NCI-H2029 (cell line): Measurements from ENCODE around the gene TMED10.
"Not testable (repeated sequence)": the region's sequence is repeated elsewhere in the genome, so short reads cannot be mapped to it uniquely, and the experiment has no call there.

Source experiments
- DNase-seq: peaks from one replicate; lab custom pipeline; 2025; lab: John Stamatoyannopoulos, UW

Gene TMED10

DNA sequence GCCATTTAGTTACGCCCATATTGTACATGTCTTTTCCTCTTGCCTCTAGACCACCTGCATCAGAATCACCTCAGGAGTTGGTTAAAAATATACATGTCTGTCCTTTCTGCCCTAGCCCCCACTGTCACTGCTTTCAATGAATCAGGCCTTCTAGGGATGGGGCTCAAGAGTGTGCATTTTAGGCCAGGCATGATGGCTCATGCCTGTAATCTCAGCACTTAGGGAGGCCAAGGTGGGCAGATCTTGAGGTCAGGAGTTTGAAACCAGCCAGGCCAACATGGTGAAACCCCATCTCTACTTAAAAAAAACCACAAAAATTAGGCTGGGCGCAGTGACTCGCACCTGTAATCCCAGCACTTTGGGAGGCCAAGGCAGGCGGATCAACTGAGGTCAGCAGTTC is 13.6 kb upstream of the TMED10 start:
- no peak for DNase-seq

DNA sequence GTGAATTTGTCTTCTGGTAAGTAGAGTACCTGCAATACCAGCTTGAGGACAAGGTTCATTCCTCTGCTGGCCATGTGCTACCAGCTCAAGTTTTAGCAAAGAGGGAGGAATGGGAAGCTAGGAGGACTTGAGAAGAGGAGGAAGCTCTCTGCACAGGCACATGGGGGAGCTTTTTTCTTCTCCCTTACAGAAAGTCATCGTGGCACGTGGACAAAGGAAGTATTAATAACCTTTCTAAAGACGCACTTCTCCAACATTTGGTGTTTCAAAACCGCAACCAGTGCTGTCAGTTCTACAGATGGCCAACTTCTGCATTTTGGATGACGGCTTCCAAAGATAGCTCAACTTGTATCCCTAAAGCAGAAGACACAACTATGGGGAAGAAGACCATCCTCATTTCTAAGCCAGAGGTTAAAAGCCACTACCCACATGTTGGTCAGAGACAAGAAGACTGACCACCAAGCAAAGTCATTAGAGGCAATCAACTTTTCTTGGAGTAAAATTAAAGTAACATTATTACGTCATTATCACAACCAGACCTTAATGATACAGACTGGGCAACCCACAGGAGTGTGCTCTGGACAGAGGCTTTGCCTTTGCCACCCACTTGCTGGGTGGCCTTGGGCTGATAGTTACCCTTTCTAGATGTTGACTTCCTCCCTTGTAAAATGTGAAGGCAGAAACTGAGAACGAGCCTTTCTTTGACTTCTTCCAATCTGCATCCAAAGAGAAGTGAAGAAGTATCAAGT is 12.3 kb upstream of the TMED10 start:
- no peak for DNase-seq

DNA sequence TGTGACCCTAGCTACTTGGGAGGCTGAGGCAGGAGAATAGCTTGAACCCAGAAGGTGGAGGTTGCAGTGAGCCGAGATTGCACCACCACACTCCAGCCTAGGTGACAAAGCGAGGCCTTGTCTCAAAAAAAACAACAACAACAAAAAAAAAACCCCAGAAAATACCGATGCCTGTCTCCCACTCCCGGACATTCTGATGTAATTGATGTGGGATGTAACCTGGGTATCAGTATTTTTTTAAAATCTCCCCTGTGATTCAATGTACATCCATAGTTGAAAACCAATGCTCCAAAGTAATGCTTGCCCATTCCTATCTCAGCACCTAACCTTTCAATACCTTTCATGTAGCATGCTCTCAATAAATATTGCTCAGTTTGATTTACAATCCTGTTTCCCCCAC is 11.7 kb upstream of the TMED10 start:
- DNase-seq = no peak

DNA sequence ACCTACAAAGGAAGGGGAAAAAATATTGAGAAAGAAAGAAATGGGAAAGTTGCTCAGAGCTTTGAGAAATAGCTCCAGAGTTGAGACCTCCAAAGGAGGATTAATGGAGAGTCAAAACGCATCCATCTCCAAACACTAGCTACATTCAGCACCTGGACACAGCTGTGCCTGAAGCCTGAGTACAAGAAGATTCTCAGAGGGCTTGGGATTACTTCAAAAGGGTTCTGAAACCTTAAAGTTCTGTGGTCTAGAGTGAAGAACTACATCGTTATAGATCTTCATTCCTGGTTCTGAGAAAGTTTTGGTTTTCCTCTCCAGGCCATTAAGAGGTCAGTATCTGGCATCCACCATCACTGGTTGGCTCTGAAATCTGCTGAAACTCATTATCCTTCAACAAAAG is 10.5 kb upstream of the TMED10 start:
- no peak for DNase-seq

DNA sequence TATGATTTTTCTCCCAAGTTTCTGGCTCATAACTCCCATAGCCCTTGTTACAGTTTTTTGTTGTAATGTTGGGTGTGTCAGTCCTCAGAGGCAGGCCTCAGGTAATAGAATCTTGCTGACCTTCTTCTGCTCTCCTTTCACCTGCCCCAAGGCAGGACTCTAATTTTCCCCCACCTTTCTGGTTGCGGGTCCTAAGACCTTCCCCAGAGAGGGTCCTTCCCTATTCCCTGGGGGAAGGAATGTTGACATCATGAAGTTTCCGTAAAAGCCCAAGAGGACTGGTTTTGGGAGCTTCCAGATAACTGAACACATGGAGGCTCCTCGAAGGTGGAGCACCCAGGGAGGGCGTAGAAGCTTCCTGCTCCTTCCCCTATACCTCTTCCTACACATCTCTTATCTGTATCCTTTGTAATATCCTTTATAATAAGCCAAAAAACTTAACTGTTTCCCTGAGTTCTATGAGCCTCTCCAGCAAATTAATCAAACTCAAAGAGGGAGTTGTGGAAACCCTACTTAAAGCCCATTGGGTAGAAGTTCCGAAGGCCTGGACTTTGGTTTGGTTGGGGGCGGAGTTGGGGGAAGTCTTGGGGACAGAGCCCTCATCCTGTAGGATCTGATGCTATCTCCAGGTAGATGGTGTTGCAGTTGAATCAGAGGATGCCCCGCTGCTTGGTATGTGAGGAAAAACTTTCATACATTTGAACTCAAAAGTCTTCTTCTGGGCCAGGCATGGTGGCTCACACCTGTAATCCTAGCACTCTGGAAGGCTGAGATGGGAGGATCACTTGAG is 9.0 kb upstream of the TMED10 start:
- DNase-seq = no peak

DNA sequence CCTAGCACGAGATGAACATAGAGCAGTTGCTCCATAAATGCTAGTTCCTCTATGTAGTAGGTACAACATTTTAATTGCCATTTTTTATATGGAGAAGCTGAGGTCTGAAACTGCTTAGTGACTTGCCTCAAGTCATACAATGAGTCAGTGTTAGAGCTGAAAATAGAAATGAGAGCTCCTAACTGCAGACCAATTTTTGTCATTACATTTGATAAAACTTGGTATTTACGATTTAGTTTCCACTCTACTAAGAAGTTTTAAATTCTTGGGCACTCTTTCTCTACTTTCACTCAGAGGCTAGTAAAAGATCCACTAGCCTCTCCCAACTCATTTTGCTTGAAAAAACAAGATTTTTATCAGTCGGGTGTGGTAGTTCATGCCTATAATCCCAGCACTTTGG is 8.1 kb upstream of the TMED10 start:
- no peak for DNase-seq

- DNase-seq = no peak
These were observed 7.6 kb upstream of the TMED10 start for GRCh38 chr14:75184039-75184438.

GRCh38 chr14:75183225-75183624 is 6.8 kb upstream of the TMED10 start:
- DNase-seq = no peak

DNA sequence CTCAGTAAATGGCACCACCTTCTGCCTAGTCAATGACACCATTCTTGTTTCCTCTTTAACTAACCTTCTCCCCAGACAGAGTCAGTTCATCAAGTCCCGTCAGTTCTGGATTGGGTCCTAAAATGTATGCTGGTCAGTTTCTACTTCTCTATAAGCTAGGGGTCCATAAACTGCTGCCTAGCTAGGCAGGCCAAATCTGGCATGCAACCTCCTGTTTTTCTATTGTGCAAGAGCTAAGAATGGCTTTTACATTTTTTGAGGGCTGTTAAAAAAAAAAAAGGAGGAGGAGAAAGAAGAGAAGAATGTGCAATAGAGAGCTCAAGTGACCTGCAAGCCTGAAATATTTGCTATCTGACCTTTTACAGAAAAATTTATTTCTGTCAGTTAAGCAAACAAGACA is 6.4 kb upstream of the TMED10 start:
- no peak for DNase-seq

DNA sequence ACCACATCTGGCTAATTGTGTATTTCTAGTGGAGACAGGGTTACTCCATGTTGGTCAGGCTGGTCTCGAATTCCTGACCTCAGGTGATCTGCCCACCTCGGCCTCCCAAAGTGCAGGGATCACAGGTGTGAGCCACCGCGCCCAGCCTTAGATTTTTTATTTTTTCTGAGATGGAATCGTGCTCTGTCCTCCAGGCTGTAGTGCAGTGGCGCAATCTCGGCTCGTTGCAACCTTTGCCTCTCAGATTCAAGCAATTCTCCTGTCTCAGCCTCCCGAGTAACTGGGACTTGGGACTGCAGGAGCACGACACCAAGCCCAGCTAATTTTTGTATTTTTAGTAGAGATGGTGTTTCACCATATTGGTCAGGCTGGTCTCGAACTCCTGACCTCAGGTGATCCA is 5.8 kb upstream of the TMED10 start:
- not testable (repeated sequence) for DNase-seq

GRCh38 chr14:75181293-75182062 is 5.1 kb upstream of the TMED10 start:
- DNase-seq = no peak

DNA sequence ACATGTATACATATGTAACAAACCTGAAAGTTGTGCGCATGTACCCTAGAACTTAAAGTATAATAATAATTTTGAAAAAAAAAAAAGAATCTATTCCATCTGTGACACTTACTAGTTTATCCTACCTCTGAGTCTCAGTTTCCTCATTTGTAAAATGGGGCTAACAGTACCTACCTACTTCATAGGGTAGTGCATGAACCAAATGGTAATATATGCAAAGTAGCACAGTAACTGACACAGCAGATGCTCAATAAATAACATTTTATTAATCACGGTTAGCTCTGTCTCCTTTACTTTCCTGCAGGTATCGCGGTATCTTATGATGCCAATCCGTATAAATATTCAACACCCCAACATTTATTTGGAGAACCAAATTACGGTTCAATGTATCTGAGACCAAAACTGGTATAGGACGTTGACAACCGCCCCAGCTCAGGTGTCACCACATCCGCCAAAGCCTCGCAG is 703 bp downstream of the TMED10 start:
- DNase-seq = no peak

DNA sequence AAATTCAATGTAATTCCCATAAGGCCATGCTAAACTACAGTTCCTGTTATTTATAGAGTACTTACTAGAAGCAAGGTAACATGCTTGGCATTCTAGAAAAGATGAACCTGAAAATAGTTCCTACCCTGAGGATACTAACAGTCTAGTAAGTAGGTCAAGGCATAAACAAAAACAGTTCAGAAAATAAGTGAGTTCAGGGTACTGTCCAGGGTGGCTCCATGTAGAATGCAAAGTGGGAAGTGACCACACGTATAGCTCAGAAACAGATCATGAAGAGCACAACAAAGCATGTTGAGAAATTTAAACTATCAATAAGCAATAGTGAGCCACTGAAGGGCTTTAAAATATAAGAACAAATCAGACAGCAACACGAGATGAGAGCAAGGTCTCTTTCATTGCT is 2.3 kb downstream of the TMED10 start:
- DNase-seq = no peak

DNA sequence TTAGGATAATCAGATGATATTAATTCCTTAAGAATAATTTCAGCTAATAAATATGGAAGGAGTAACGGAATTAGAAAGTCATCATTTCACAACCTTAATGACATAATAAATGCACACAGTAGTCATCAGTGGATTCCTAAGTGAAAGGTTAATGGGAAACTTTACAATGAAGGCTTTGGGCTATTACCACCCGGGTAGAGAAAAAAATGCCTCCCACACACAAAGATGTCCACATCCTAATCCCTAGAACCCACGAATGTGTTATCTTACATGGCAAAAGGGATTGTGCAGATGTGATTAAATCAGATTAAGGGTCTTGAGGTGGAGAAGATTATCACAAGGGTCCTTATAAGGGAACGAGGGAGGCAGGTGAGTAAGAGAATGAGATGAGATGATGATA is 5.6 kb downstream of the TMED10 start:
- DNase-seq = no peak

GRCh38 chr14:75168586-75169335 is 7.7 kb downstream of the TMED10 start:
- no peak for DNase-seq

DNA sequence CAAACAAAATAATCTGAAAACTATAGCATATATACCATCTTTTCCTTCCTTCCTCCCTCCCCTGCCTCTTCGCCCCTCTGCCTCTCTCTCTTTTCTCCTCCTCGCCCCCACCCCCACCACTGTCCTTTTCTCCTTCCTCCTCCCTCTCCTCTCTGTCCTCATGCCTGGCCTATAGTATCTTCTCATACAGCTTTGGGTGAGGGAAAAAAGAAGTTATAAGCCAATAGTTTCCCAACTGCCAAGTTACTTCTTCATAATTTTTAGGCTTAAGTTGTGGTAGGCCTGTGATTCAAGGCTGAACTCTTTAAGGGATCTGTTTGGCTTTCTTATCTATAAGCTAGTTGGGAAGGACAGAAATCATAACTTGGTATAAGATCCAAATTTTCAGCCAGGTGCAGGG is 9.1 kb downstream of the TMED10 start:
- no peak for DNase-seq

GRCh38 chr14:75165586-75166391 is 10.6 kb downstream of the TMED10 start:
- DNase-seq = no peak

DNA sequence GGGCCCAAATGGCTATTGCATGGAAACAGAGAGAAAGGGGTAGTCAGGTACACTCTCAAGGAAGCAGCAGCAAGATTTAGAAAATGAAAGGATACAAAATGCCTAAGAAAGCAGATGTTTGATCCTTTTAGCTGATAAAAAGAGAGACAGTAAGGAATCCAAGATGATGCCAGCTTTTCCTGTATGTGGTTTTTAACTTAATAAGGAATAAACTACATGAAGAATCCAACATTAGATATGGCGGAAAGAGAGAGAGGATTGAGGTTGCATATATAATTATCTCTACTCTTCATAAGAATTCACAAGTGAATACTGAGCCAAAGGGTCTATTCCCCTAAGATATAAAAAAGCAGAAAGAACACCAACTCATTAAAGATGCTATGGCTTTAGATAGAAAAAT is 11.6 kb downstream of the TMED10 start:
- DNase-seq = no peak

GRCh38 chr14:75163677-75164076 is 12.7 kb downstream of the TMED10 start:
- no peak for DNase-seq

- no peak for DNase-seq
These were observed 13.8 kb downstream of the TMED10 start for GRCh38 chr14:75162631-75163030.
